Measurements from ENCODE around the gene CEP164. TPM values are rescaled to one million over a fixed set of nuclear protein-coding genes. Genes with fewer than 3 reads are reported as not detected.

CEP164 gene
- total RNA-seq, 1 donor from 2014 or later: 28.8 TPM

GRCh38 chr11:117457031-117457785 is 129.6 kb downstream of the CEP164 start:
- Histone ChIP-seq H3K4me3 (ENCODE audit: low read depth, low read length) (no peak overlapping the region), H3K27me3 (ENCODE audit: control insufficient read depth, insufficient read depth, low read length) (no peaks in the 10 kb centered on the region), H3K36me3 (ENCODE audit: control insufficient read depth, insufficient read depth, low read length) (no peaks in the 10 kb centered on the region)
- no peak for TF ChIP-seq CTCF (IDR thresholded peaks at IDR 0.05; ENCODE audit: insufficient read depth, low read length, poor library complexity, severe bottlenecking)
- DNase-seq (ENCODE audit: low read depth): no peak

DNA sequence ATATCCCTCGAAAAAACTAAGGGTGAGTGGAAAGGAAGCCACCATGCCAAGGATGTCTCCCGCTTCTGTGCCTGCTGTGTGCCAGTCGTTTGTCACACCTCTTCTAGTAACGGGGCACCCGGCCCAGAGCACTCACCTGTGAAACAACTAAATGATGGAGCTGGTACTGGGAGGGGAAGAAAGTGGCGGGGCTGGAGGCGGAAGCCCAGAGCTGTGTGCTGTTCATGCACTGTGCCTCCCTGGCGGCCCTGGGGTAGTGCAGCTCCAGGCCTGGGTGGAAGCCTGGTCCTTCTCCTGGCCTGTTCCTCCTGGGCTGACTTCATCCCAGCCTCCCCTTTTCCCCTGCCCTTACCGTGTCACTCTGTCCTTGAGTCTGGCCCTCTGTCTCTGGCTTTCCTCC is 130.2 kb downstream of the CEP164 start:
- no peak for TF ChIP-seq CTCF (IDR thresholded peaks at IDR 0.05; ENCODE audit: insufficient read depth, low read length, poor library complexity, severe bottlenecking)
- no peak for DNase-seq (ENCODE audit: low read depth)
- H3K36me3 ChIP-seq (ENCODE audit: control insufficient read depth, insufficient read depth, low read length): no peaks in the 10 kb centered on the region
- H3K4me3 ChIP-seq (ENCODE audit: low read depth, low read length): no peak overlapping the region
- H3K27me3 ChIP-seq (ENCODE audit: control insufficient read depth, insufficient read depth, low read length): no peaks in the 10 kb centered on the region

DNA sequence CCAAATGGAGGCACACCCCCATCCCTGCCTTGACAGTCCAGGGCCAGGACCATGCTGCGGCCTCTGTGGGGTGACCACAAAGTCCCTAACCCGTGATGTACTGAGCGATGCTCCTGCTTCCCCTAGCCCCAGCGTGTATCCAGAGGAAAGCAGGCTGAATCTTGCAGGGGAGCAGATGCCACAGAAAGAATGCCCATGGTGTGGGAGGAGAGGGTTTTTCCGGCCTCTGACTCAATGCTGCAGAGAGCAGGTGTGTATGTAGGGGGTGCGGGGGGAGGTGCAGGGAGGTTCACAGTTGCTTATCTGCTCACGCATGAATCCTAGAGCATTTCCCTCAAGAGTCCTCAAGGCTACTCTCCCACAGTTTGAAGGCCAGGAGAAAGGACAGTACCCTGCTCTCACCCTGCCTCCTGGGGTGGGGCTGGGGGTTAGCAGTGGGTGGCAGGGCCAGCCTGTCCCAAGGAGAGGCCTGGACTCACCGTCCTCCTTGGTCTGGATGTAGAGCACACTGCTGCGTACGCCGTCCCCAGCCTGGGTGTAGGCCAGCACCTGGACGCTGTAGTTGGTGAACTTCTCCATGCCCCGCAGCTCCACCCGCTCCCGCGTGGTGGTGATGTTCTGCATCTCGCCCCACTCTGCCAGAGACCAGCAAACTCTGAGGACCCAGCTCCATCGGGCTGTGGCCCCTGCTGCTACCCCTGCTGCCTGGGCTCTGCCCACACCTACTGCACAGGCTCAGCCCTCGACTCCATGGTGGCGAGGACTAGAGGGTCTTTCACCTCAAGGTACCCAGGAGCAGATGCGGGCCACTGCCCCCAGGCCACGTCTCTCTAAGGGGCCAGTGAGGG is 130.8 kb downstream of the CEP164 start:
- DNase-seq (ENCODE audit: low read depth): peak; percentile 62
- no peaks in the 10 kb centered on the region for H3K27me3 ChIP-seq (ENCODE audit: control insufficient read depth, insufficient read depth, low read length)
- H3K36me3 ChIP-seq (ENCODE audit: control insufficient read depth, insufficient read depth, low read length): no peaks in the 10 kb centered on the region
- no peak for TF ChIP-seq CTCF (IDR thresholded peaks at IDR 0.05; ENCODE audit: insufficient read depth, low read length, poor library complexity, severe bottlenecking)
- no peak overlapping the region for H3K4me3 ChIP-seq (ENCODE audit: low read depth, low read length)

- TF ChIP-seq CTCF (IDR thresholded peaks at IDR 0.05; ENCODE audit: insufficient read depth, low read length, poor library complexity, severe bottlenecking): no peak
- H3K36me3 ChIP-seq (ENCODE audit: control insufficient read depth, insufficient read depth, low read length): no peaks in the 10 kb centered on the region
- H3K4me3 ChIP-seq (ENCODE audit: low read depth, low read length): no peak overlapping the region
- DNase-seq (ENCODE audit: low read depth): no peak
- H3K27me3 ChIP-seq (ENCODE audit: control insufficient read depth, insufficient read depth, low read length): no peaks in the 10 kb centered on the region
Observed at GRCh38 chr11:117459123-117459978, 131.7 kb downstream of the CEP164 start.

GRCh38 chr11:117459979-117460300 is 132.3 kb downstream of the CEP164 start:
- DNase-seq (ENCODE audit: low read depth): no peak
- no peaks in the 10 kb centered on the region for H3K36me3 ChIP-seq (ENCODE audit: control insufficient read depth, insufficient read depth, low read length)
- no peak for TF ChIP-seq CTCF (IDR thresholded peaks at IDR 0.05; ENCODE audit: insufficient read depth, low read length, poor library complexity, severe bottlenecking)
- peaks cover 5% of the 10 kb centered on the region for H3K27me3 ChIP-seq (ENCODE audit: control insufficient read depth, insufficient read depth, low read length)
- no peak overlapping the region for H3K4me3 ChIP-seq (ENCODE audit: low read depth, low read length)

Data from kidney epithelial cell (primary cell).